Esophagus muscularis mucosa (tissue), 4 donors: ENCODE data around the gene TRIB2.

Experiments
- EP300 ChIP-seq: sonication (generic); formaldehyde crosslinking; IDR thresholded peaks from one replicate; pipeline ENCODE4 v1.6.1; 2017; ENCODE audit warnings: antibody characterized with exemption
- POLR2A ChIP-seq: fragments of 450-650 bp; IDR thresholded peaks from one replicate; pipeline ENCODE4 v1.6.1; 2017; ENCODE audit warnings: antibody characterized with exemption, moderate library complexity, mild to moderate bottlenecking, low read depth
- POLR2AphosphoS5 ChIP-seq, 2 donors: sonication (generic); formaldehyde crosslinking; IDR thresholded peaks; one replicate each; pipeline ENCODE4 v1.6.1; 2017; ENCODE audit warnings: antibody characterized with exemption in 2 of 2
- TF ChIP-seq, protein P1 (sequence below), 3 experiments: fragments of 200-600 bp in 2 of 3; fragments of 450-650 bp in 1 of 3; sonication (generic) in 2 of 3; IDR thresholded peaks; one replicate each; pipeline ENCODE4 v1.5.1; 2017 to 2019; ENCODE audit warnings: antibody characterized with exemption in 3 of 3, mild to moderate bottlenecking in 2 of 3, moderate library complexity in 1 of 3

DNA sequence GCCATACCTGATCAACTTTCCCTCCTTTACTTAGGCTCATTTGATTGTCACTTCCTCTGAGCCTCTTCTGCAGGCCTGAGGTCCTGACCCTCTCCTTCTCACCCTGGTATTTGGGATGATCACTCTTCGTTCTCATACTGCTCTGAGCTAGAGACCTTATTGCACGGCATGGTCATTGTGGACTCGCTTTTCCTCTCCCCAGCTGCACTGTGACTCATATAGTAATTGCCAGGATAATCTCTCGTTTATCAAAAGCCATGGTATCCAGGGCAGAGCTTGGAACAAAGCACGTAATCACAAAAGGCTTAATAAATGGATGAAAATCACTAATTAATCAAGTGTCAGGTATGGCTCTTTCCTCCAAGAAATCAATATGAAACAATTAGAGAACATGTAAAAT lies 40.9 kb upstream of the TRIB2 start:
- TF ChIP-seq, protein P1, sequence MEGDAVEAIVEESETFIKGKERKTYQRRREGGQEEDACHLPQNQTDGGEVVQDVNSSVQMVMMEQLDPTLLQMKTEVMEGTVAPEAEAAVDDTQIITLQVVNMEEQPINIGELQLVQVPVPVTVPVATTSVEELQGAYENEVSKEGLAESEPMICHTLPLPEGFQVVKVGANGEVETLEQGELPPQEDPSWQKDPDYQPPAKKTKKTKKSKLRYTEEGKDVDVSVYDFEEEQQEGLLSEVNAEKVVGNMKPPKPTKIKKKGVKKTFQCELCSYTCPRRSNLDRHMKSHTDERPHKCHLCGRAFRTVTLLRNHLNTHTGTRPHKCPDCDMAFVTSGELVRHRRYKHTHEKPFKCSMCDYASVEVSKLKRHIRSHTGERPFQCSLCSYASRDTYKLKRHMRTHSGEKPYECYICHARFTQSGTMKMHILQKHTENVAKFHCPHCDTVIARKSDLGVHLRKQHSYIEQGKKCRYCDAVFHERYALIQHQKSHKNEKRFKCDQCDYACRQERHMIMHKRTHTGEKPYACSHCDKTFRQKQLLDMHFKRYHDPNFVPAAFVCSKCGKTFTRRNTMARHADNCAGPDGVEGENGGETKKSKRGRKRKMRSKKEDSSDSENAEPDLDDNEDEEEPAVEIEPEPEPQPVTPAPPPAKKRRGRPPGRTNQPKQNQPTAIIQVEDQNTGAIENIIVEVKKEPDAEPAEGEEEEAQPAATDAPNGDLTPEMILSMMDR (IDR thresholded peaks at IDR 0.05): no peak
- TF ChIP-seq POLR2A (no peak), POLR2AphosphoS5 (IDR thresholded peaks at IDR 0.05) (no peak), EP300 (no peak)
